GM23248 (cell line): Measurements from ENCODE around the gene GNAL. TPM values are rescaled to one million over a fixed set of nuclear protein-coding genes. Genes with fewer than 3 reads are reported as not detected.

Experiments used
- DNase-seq: peaks from one replicate; pipeline ENCODE4 v3.0.0-alpha.2; 2015
- H2AFZ ChIP-seq: fragments of 200-600 bp; sonication (generic); 2 replicates; pipeline ENCODE4 v1.6.1; 2016; ENCODE audit warnings: antibody characterized with exemption
- H3F3A ChIP-seq: fragments of 200-600 bp; sonication (generic); 2 replicates; pipeline ENCODE4 v1.6.1; 2016; ENCODE audit warnings: mild to moderate bottlenecking, antibody characterized with exemption, mixed run types; ENCODE audit not compliant: insufficient read depth
- H3K27ac ChIP-seq: fragments of 200-600 bp; sonication (generic); 2 replicates; pipeline ENCODE4 v1.5.1; 2016; ENCODE audit warnings: mild to moderate bottlenecking
- H3K27me3 ChIP-seq: fragments of 200-600 bp; sonication (generic); replicated peaks from 2 replicates; pipeline ENCODE4 v1.6.1; 2016; ENCODE audit warnings: mild to moderate bottlenecking; ENCODE audit not compliant: insufficient read depth
- H3K36me3 ChIP-seq: fragments of 200-600 bp; sonication (generic); 2 replicates; pipeline ENCODE4 v1.6.1; 2016; ENCODE audit warnings: low read depth, mild to moderate bottlenecking
- H3K4me1 ChIP-seq: fragments of 200-600 bp; sonication (generic); 2 replicates; pipeline ENCODE4 v1.6.1; 2016; ENCODE audit warnings: mild to moderate bottlenecking; ENCODE audit not compliant: insufficient read depth
- H3K4me2 ChIP-seq: fragments of 200-600 bp; sonication (generic); one replicate; pipeline ENCODE4 v1.6.1; 2016; ENCODE audit warnings: mild to moderate bottlenecking; ENCODE audit not compliant: unreplicated experiment
- H3K4me3 ChIP-seq: fragments of 200-600 bp; sonication (generic); 2 replicates; pipeline ENCODE4 v1.5.1; 2016; ENCODE audit warnings: mild to moderate bottlenecking
- H3K79me2 ChIP-seq: fragments of 200-600 bp; sonication (generic); 2 replicates; pipeline ENCODE4 v1.6.1; 2016; ENCODE audit warnings: mild to moderate bottlenecking; ENCODE audit not compliant: insufficient read depth
- H3K9ac ChIP-seq: fragments of 200-600 bp; sonication (generic); 2 replicates; pipeline ENCODE4 v1.6.1; 2016; ENCODE audit warnings: mild to moderate bottlenecking
- H3K9me2 ChIP-seq: fragments of 200-600 bp; sonication (generic); 2 replicates; pipeline ENCODE4 v1.6.1; 2016; ENCODE audit warnings: mixed run types, mild to moderate bottlenecking, moderate library complexity; ENCODE audit not compliant: insufficient read depth
- H3K9me3 ChIP-seq: fragments of 200-600 bp; sonication (generic); one replicate; pipeline ENCODE4 v1.6.1; 2017; ENCODE audit warnings: low read depth
- H4K20me1 ChIP-seq: fragments of 200-600 bp; sonication (generic); 2 replicates; pipeline ENCODE4 v1.6.0; 2016; ENCODE audit not compliant: insufficient read depth
- EZH2 ChIP-seq: fragments of 200-600 bp; sonication (generic); IDR thresholded peaks from 2 replicates; pipeline ENCODE4 v1.6.1; 2018; ENCODE audit warnings: antibody characterized with exemption, mild to moderate bottlenecking; ENCODE audit not compliant: insufficient read depth, poor library complexity, severe bottlenecking
- EZH2phosphoT487 ChIP-seq: fragments of 200-600 bp; sonication (generic); IDR thresholded peaks from 2 replicates; pipeline ENCODE4 v1.6.1; 2018; ENCODE audit warnings: antibody characterized with exemption, moderate library complexity, mild to moderate bottlenecking, low read depth; ENCODE audit not compliant: insufficient read depth
- WGBS, 2 experiments: methylation state at CpG; one replicate each; pipeline ENCODE4 v1.1.6; 2015 to 2017; ENCODE audit warnings: low lambda C conversion rate in 2 of 2, low coverage in 1 of 2; ENCODE audit errors: missing lambda C conversion rate in 2 of 2; 5-methylcytosine and 5-hydroxymethylcytosine counted together
- in situ Hi-C: fragments of 300-500 bp; cut with MboI; formaldehyde crosslinking; loops from 2 replicates; pipeline ENCODE4 v1.15.0; 2020
- polyA plus RNA-seq: library from polyadenylated mRNA; unstranded; fragments of >200 nt; fragmentation: Nextera tagmentation; extraction: Ambion mirVana; gene quantifications from 2 replicates; pipeline ENCODE4 v1.2.1, GENCODE V29; 2016
- total RNA-seq: library from RNA; depleted of rRNA; stranded (reverse); fragments of >200 nt; shearing (Covaris generic); gene quantifications from 2 replicates; pipeline ENCODE4 v1.2.3, GENCODE V29; 2014

The GNAL gene
- total and polyA plus RNA-seq, 2 experiments from 2014 or later: 0.19 to 3.0 TPM

GRCh38 chr18:11749305-11749704 lies 60.2 kb downstream of the GNAL start:
- no peaks in the 10 kb centered on the region for H4K20me1 ChIP-seq
- no peak overlapping the region for H2AFZ ChIP-seq
- H3K27ac ChIP-seq: no peak overlapping the region
- no peaks in the 10 kb centered on the region for H3F3A ChIP-seq
- 83% methylated on average over 8 of the region's 8 CpGs for WGBS, 2 experiments
- no peak overlapping the region for H3K9ac ChIP-seq
- no peaks in the 10 kb centered on the region for H3K9me2 ChIP-seq
- no peaks in the 10 kb centered on the region for H3K9me3 ChIP-seq
- H3K27me3 ChIP-seq: peaks cover 45% of the 10 kb centered on the region
- no peak overlapping the region for H3K4me2 ChIP-seq
- no peaks in the 10 kb centered on the region for H3K4me1 ChIP-seq
- no peak overlapping the region for H3K4me3 ChIP-seq
- TF ChIP-seq EZH2 (no peak), EZH2phosphoT487 (no peak)
- H3K36me3 ChIP-seq: no peaks in the 10 kb centered on the region
- H3K79me2 ChIP-seq: no peaks in the 10 kb centered on the region
- in situ Hi-C loops: no loop called here
- DNase-seq: no peak

- Histone ChIP-seq H4K20me1 (no peaks in the 10 kb centered on the region), H3K4me2 (no peak overlapping the region), H3K27ac (no peak overlapping the region), H3F3A (no peaks in the 10 kb centered on the region), H3K27me3 (peaks cover 49% of the 10 kb centered on the region), H3K9ac (no peak overlapping the region), H3K79me2 (no peaks in the 10 kb centered on the region), H2AFZ (no peak overlapping the region), H3K9me2 (no peaks in the 10 kb centered on the region), H3K4me3 (no peak overlapping the region), H3K9me3 (no peaks in the 10 kb centered on the region), H3K36me3 (no peaks in the 10 kb centered on the region), H3K4me1 (no peaks in the 10 kb centered on the region)
- DNase-seq: no peak
- TF ChIP-seq EZH2: no peak
- TF ChIP-seq EZH2phosphoT487: no peak
- 74 to 79% methylated on average over 12 to 16 of the region's 16 CpGs for WGBS, 2 experiments
- in situ Hi-C loops: no loop called here
Observed at GRCh38 chr18:11750171-11750570, 61.1 kb downstream of the GNAL start.

GRCh38 chr18:11750581-11751310 lies 61.7 kb downstream of the GNAL start:
- Histone ChIP-seq H3K79me2 (no peaks in the 10 kb centered on the region), H3K4me3 (no peak overlapping the region), H2AFZ (no peak overlapping the region), H3F3A (no peaks in the 10 kb centered on the region), H3K36me3 (no peaks in the 10 kb centered on the region), H3K9me2 (no peaks in the 10 kb centered on the region), H3K27ac (no peak overlapping the region), H3K4me1 (no peaks in the 10 kb centered on the region), H3K27me3 (peaks cover 46% of the 10 kb centered on the region), H3K9me3 (no peaks in the 10 kb centered on the region), H4K20me1 (no peaks in the 10 kb centered on the region), H3K4me2 (no peak overlapping the region), H3K9ac (no peak overlapping the region)
- DNase-seq: no peak
- in situ Hi-C loops: no loop called here
- TF ChIP-seq EZH2phosphoT487: no peak
- no peak for TF ChIP-seq EZH2
- 57 to 58% methylated on average over 24 to 32 of the region's 32 CpGs for WGBS, 2 experiments

GRCh38 chr18:11751341-11752115 lies 62.5 kb downstream of the GNAL start:
- H3K4me1 ChIP-seq: no peaks in the 10 kb centered on the region
- H3K9me3 ChIP-seq: no peaks in the 10 kb centered on the region
- no peak overlapping the region for H3K4me3 ChIP-seq
- H4K20me1 ChIP-seq: no peaks in the 10 kb centered on the region
- H3F3A ChIP-seq: no peaks in the 10 kb centered on the region
- in situ Hi-C loops: no loop called here
- H3K9ac ChIP-seq: no peak overlapping the region
- H3K27ac ChIP-seq: no peak overlapping the region
- H3K36me3 ChIP-seq: no peaks in the 10 kb centered on the region
- no peak for TF ChIP-seq EZH2phosphoT487
- no peak for TF ChIP-seq EZH2
- no peak overlapping the region for H2AFZ ChIP-seq
- DNase-seq: peak; percentile 7
- no peaks in the 10 kb centered on the region for H3K9me2 ChIP-seq
- no peak overlapping the region for H3K4me2 ChIP-seq
- H3K27me3 ChIP-seq: peaks cover 42% of the 10 kb centered on the region
- 6 to 7% methylated on average over 67 to 81 of the region's 81 CpGs for WGBS, 2 experiments
- H3K79me2 ChIP-seq: no peaks in the 10 kb centered on the region
